GM21723 (cell line): ENCODE data around the gene LCN2.

Source experiments
- ATAC-seq: cut with Tn5 transposase; IDR thresholded peaks from one replicate; pipeline ENCODE4 v1.9.1; 2021; ENCODE audit warnings: mild to moderate bottlenecking, moderate library complexity; ENCODE audit not compliant: unreplicated experiment

LCN2 gene

GRCh38 chr9:128114326-128115186 is 34.7 kb upstream of the LCN2 start:
- ATAC-seq = no peak

- no peak for ATAC-seq
Observed at GRCh38 chr9:128115187-128116103, 33.8 kb upstream of the LCN2 start.

- no peak for ATAC-seq
Observed at GRCh38 chr9:128116104-128117083, 32.9 kb upstream of the LCN2 start.

GRCh38 chr9:128117613-128118471 is 31.4 kb upstream of the LCN2 start:
- peak; percentile 64 for ATAC-seq

GRCh38 chr9:128118472-128118857 is 30.8 kb upstream of the LCN2 start:
- no peak for ATAC-seq

- ATAC-seq = no peak
Observed at GRCh38 chr9:128118971-128119665, 30.1 kb upstream of the LCN2 start.

GRCh38 chr9:128120061-128120740 is 29.1 kb upstream of the LCN2 start:
- no peak for ATAC-seq

- ATAC-seq = no peak
Observed at GRCh38 chr9:128120741-128121465, 28.4 kb upstream of the LCN2 start.

GRCh38 chr9:128121466-128121810 is 27.8 kb upstream of the LCN2 start:
- no peak for ATAC-seq

GRCh38 chr9:128121924-128122808 is 27.1 kb upstream of the LCN2 start:
- ATAC-seq = no peak

GRCh38 chr9:128122809-128123175 is 26.5 kb upstream of the LCN2 start:
- no peak for ATAC-seq

GRCh38 chr9:128123451-128124080 is 25.7 kb upstream of the LCN2 start:
- ATAC-seq = no peak

- no peak for ATAC-seq
Observed at GRCh38 chr9:128124451-128124850, 24.8 kb upstream of the LCN2 start.

- ATAC-seq = no peak
Observed at GRCh38 chr9:128124873-128125579, 24.2 kb upstream of the LCN2 start.

GRCh38 chr9:128125580-128126354 is 23.5 kb upstream of the LCN2 start:
- ATAC-seq = no peak
